NAMALWA (cell line): ENCODE results near the gene RBM26.
A peak's percentile ranks its signal among the peaks of the same experiment; 100 is the strongest.

ENCODE experiments used
- DNase-seq: peaks from one replicate; pipeline ENCODE4 v3.0.0-alpha.2; 2015; ENCODE audit warnings: low spot score

RBM26 gene

GRCh38 chr13:79419365-79419764 lies 13.3 kb upstream of the RBM26 start:
- DNase-seq: no peak

- no peak for DNase-seq
These were observed 11.7 kb upstream of the RBM26 start for GRCh38 chr13:79417741-79418140.

DNA sequence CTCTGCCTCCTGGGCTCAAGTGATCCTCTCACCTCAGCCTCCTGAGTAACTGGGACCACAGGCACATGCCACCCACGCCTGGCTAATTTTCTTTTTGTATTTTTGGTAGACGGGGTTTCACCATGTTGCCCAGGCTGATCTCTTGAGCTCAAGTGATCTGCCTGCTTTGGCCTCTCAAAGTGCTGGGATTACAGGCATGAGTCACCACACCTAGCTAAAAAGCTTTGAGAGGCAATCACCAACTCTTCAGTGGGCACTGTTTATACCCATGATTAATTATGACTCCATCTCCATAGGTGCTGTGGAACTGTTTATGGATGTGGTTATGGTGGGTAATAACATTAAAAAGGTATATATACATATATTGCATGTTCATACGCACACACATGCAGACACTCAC lies 7.5 kb upstream of the RBM26 start:
- no peak for DNase-seq

DNA sequence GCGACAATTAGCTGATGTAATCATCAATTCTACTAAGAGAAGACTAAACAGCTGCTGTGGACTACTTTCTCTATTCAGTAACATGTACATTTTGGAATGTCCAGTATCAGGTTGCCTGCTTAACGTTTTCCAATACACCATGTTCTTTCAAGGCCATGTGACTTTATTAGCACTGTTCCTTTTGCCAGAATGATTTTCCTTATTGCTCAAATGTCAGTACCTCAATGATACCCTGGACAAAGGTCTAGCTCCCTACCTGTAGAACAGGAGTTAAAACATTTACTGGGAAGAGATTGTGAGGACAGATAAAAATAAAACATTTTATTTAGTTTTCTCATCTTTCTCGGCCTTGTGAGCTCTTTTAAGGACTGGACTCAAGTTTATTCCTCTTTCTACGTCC lies 3.8 kb upstream of the RBM26 start:
- DNase-seq: no peak

GRCh38 chr13:79407349-79407979 lies 1.4 kb upstream of the RBM26 start:
- DNase-seq: peak; percentile 23

DNA sequence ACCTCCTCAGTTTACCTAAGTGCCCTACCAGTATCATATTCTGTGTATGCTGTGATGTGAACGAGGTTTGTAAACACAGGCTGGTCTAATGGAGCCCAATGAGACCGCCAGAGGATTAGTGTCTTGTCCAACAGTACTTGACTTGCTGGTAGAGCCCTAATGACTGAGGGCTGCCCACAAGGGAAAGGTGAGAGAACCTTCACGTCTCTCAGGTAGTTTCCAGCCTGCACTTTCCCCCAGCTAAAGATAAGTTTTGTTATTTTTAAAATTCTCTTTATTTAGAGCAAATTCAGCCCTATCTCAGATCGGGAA lies 498 bp upstream of the RBM26 start:
- no peak for DNase-seq

DNA sequence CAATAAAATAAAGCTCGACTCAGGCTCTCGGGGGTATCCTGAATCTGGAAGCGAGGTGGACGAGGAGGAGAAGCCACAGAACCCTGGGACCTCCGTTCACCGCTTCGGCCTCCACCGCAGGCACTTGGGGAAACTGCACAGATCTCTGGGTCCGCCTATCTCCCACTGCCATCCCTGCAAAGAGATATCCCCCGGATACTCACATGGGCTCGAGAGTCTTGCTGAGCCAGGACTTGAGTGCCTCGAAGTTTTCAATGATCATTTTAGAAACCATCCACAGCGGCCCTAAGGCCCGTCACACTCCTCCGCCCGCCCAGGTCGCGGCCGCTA lies 589 bp downstream of the RBM26 start:
- DNase-seq: no peak

- DNase-seq: peak; percentile 46
These were observed 1.1 kb downstream of the RBM26 start for GRCh38 chr13:79404985-79405384.

DNA sequence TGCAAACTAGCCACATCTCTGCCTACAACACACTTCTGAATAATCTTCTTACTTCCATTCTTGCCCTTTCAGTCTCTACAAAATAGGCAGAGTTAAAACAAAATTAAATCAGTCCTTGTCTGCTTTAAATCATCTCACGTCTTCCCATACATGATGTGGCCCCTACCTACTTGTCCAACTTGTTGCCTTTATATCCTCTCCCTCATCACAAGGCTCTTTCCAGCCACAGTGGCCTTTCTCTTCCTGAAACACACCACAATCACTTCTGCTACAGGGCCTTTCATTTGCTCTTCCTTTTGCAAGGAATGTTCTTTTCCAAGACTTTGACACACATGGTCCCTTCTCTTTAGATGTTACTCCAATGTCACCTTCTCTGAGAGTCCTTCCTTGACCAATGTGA lies 1.7 kb downstream of the RBM26 start:
- peak; percentile 41 for DNase-seq

GRCh38 chr13:79403113-79403512 lies 2.9 kb downstream of the RBM26 start:
- peak; percentile 33 for DNase-seq

DNA sequence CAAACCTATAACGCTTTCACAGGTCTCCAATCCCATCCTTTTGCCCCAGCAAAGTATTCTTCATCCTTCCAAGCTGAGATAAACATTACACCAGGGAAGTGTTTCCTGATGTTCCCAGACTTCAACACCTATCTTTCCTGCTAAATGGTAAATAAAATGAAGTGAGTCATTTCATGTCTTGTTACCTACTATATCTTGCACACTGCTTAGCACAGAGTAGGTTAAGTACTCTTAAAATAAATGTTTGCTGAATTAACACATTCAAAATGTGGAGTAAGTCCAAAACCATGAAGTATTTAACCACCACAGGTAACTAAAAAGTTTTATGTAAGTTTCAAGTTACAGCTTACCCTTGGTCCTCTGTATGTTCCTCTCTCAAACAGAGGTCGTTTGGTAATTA lies 3.4 kb downstream of the RBM26 start:
- no peak for DNase-seq

DNA sequence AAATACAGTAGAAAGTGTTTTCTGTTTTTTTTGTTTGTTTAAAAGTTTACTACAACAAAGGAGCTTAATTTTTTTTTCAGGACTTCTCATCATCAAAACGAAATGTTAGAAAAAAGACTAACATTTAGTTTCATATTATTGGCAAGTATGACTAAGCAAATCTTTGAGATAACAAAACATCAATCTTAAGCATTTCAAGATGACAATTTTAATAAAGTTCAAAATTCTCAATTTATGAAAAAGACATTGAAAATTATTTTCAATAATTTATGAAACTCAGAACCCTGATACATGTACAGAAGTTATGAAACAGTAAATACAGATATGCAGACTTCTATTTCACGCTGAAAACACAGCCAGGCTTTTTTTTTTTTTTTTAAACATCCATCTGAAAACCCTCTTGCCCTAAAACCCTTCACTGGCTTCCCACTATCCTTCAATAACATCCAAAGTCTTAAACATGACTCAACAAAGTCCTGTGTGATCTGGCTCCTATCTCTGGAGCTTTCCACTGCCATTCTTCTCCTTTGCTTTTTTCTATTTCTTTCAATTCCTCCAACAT lies 3.9 kb downstream of the RBM26 start:
- DNase-seq: no peak

- DNase-seq: peak; percentile 65
These were observed 4.6 kb downstream of the RBM26 start for GRCh38 chr13:79401259-79402070.

- DNase-seq: no peak
These were observed 7.1 kb downstream of the RBM26 start for GRCh38 chr13:79398915-79399314.

DNA sequence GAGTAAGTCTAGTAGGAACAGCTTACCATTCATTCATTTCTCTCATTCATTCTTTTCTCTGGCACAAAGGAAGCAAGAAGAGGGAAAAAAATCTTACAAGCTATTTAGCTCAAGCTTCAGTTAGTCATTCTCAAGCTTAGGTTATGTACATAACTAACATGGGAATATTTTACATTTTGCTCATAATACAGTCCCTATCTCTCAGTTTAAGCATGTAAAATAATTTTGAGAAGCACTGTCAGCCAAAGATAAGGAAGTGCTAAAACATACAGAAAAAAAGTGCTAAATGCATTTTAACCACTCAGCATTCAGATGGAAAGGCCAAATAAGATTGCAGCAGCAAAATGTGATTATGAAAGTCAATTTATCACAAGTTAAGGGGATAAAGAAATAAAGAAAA lies 7.9 kb downstream of the RBM26 start:
- DNase-seq: no peak

- no peak for DNase-seq
These were observed 10.2 kb downstream of the RBM26 start for GRCh38 chr13:79395881-79396280.

DNA sequence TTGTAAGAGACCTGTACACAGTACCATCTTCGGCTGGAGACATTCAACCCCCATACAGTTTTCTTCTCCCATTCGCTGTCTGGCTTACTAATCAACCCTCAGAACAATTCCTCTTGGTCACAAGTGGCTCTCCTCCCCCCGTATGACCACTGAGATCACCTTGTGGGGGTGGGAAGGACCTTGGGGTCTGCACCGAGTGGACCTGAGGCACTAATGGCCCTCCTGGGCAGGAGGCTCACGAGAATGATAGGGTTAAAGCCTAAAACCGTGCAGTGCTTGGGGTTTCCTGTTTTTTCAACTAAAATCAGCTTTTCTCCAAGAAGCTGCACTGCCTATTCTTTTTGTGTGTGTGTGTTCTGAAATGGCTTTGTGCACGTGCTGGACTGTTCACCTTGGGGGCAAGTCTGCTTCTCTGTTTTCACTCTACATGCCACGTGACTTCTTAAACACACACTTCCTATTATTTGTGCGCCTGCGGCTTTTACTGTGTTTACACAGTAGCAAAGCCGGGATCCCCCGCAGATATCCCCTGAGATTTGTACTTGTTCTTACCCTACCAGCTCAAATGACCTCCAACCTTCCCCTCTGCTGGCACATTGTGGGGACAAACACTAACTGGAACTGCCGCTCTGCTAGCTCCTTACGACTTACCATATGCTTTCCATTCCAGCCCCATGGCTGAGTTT lies 12.3 kb downstream of the RBM26 start:
- DNase-seq: peak; percentile 85

- peak; percentile 26 for DNase-seq
These were observed 13.0 kb downstream of the RBM26 start for GRCh38 chr13:79392882-79393563.

DNA sequence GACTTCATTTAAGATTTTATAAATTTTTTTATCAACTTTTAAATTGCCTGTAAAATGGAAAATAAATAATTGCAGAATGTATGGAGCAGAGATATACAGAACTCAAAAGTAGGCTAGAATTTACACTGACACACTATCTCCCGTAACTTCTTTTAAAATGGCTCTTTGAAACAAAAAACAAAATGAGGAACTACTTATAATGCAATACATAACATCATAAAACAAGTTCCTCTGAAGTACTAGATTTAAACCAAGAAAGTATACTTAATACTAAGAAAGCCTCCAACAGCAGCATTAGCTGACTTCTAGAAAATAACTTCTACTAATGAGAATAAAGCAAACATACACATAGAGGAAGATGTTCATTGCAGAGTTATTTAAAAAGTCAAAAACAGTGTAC lies 17.0 kb downstream of the RBM26 start:
- DNase-seq: no peak

DNA sequence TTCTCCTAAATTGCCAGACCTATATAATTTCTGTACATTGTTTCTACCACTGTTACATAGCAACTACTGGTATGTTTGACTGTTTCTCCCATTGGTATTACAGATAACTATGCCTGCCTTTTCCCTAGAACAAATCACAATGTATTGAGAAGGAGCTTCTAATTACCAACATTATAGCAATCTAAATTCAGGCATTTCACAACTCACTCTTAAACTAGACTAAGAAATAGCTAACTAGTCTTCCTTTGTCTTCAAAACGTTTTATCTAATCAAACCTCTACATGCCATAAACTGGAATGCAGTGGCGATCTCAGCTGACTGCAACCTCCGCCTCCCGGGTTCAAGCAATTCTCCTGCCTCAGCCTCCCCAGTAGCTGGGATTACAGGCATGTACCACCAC lies 18.2 kb downstream of the RBM26 start:
- DNase-seq: no peak

- DNase-seq: no peak
These were observed 19.8 kb downstream of the RBM26 start for GRCh38 chr13:79386125-79386826.

- peak; percentile 29 for DNase-seq
These were observed 20.4 kb downstream of the RBM26 start for GRCh38 chr13:79385694-79386093.
